Sigmoid colon (tissue), 7 donors: ENCODE results near the gene MRPS11. TPM values are rescaled to one million over a fixed set of nuclear protein-coding genes. Genes with fewer than 3 reads are reported as not detected.
"Not testable (repeated sequence)": the region's sequence is repeated elsewhere in the genome, so short reads cannot be mapped to it uniquely, and the experiment has no call there.

Source experiments
- DNase-seq: peaks from one replicate; pipeline ENCODE4 v3.0.0-alpha.2; 2019
- H3K27ac ChIP-seq, 4 donors: fragments of 200-600 bp; sonication (generic); one replicate each; pipeline ENCODE4 v1.5.1; 2016 to 2019; ENCODE audit warnings: mild to moderate bottlenecking in 1 of 4
- H3K27me3 ChIP-seq, 3 donors: fragments of 200-600 bp; sonication (generic); one replicate each; pipeline ENCODE4 v1.5.1; 2019; ENCODE audit warnings: mild to moderate bottlenecking in 1 of 3
- H3K36me3 ChIP-seq, 4 donors: fragments of 200-600 bp; sonication (generic); one replicate each; pipeline ENCODE4 v1.5.1; 2016 to 2019
- H3K4me1 ChIP-seq, 4 donors: fragments of 200-600 bp; sonication (generic); one replicate each; pipeline ENCODE4 v1.5.1; 2017 to 2019
- H3K4me3 ChIP-seq, 4 donors: fragments of 200-600 bp; sonication (generic); one replicate each; pipeline ENCODE4 v1.5.1; 2017 to 2019; ENCODE audit warnings: mild to moderate bottlenecking in 2 of 4, moderate library complexity in 1 of 4
- H3K9me3 ChIP-seq, 4 donors: fragments of 200-600 bp in 3 of 4; sonication (generic) in 3 of 4; one replicate each; pipeline versions ENCODE4 v1.5.1 to v1.6.1; 2013 to 2019
- CTCF ChIP-seq, 4 experiments: fragments of 450-650 bp in 3 of 4; fragments of 200-600 bp in 1 of 4; IDR thresholded peaks; one replicate each; pipeline ENCODE4 v1.5.1; 2016 to 2019; ENCODE audit warnings: antibody characterized with exemption in 4 of 4, mild to moderate bottlenecking in 3 of 4, moderate library complexity in 2 of 4
- EP300 ChIP-seq, 4 donors: sonication (generic); formaldehyde crosslinking; IDR thresholded peaks; one replicate each; pipeline ENCODE4 v1.6.1; 2017; ENCODE audit warnings: antibody characterized with exemption in 4 of 4
- POLR2A ChIP-seq, 2 donors: fragments of 450-650 bp; IDR thresholded peaks; one replicate each; pipeline ENCODE4 v1.6.1; 2016; ENCODE audit warnings: antibody characterized with exemption in 2 of 2, mild to moderate bottlenecking in 2 of 2, moderate library complexity in 2 of 2
- POLR2AphosphoS5 ChIP-seq, 4 donors: sonication (generic); formaldehyde crosslinking; IDR thresholded peaks; one replicate each; pipeline ENCODE4 v1.6.1; 2017; ENCODE audit warnings: antibody characterized with exemption in 4 of 4
- WGBS, 2 donors: extraction: QIAGEN DNeasy Blood & Tissue Kit; methylation state at CpG; one replicate each; pipeline ENCODE4 v1.1.7; 2013; 5-methylcytosine and 5-hydroxymethylcytosine counted together
- intact Hi-C: fragments of 100-400 bp; cut with DNase I; formaldehyde crosslinking; loops from one replicate; pipeline ENCODE4 v1.15.1; 2023
- polyA plus RNA-seq, 3 donors: library from polyadenylated mRNA; stranded (reverse); fragments of 200-250 nt; gene quantifications; one replicate each; pipeline ENCODE4 v1.2.3, GENCODE V29; 2013
- total RNA-seq, 4 donors: library from RNA; depleted of rRNA; stranded (reverse); fragments of >200 nt; gene quantifications; one replicate each; pipeline ENCODE4 v1.1.0, GENCODE V29; 2016
- donor health status: healthy with polysubstance abuse.
- donor health status: Bipolar disorder and iron deficiency.
- donor health status: healthy.

MRPS11 gene
- total and polyA plus RNA-seq, 7 donors, result 18.8 to 84.6 (median 46.0) TPM

- Histone ChIP-seq H3K4me1 (no peaks in the 10 kb centered on the region), H3K36me3 (peaks cover 7 to 70% (median 13%) of the 10 kb centered on the region in 4 donors), H3K27me3 (no peaks in the 10 kb centered on the region), H3K9me3 (no peaks in the 10 kb centered on the region), H3K4me3 (no peak overlapping the region), H3K27ac (no peak overlapping the region)
- intact Hi-C loops, result no loop called here
- TF ChIP-seq CTCF (IDR thresholded peaks at IDR 0.05) (no peak), EP300 (IDR thresholded peaks at IDR 0.05) (no peak), POLR2AphosphoS5 (IDR thresholded peaks at IDR 0.05) (no peak), POLR2A (IDR thresholded peaks at IDR 0.05) (no peak)
- no peak for DNase-seq
- 70 to 93% methylated on average over 2 of the region's 2 CpGs for WGBS, 2 donors
Measured at GRCh38 chr15:88511161-88511560, 43.7 kb downstream of the MRPS11 start.

- Histone ChIP-seq H3K4me1 (no peaks in the 10 kb centered on the region), H3K36me3 (peaks cover 7 to 71% (median 13%) of the 10 kb centered on the region in 4 donors), H3K4me3 (no peak overlapping the region), H3K27ac (no peak overlapping the region), H3K9me3 (no peaks in the 10 kb centered on the region), H3K27me3 (no peaks in the 10 kb centered on the region)
- no peak for TF ChIP-seq CTCF (IDR thresholded peaks at IDR 0.05)
- TF ChIP-seq POLR2A (IDR thresholded peaks at IDR 0.05), result no peak
- TF ChIP-seq EP300 (IDR thresholded peaks at IDR 0.05), result no peak
- no peak for TF ChIP-seq POLR2AphosphoS5 (IDR thresholded peaks at IDR 0.05)
- no peak for DNase-seq
- intact Hi-C loops, result no loop called here
- WGBS, 2 donors, result 76 to 84% methylated on average over 3 of the region's 3 CpGs
Measured at GRCh38 chr15:88512078-88512477, 44.6 kb downstream of the MRPS11 start.

GRCh38 chr15:88512601-88513000 is 45.1 kb downstream of the MRPS11 start:
- intact Hi-C loops, result no loop called here
- Histone ChIP-seq H3K9me3 (no peaks in the 10 kb centered on the region), H3K27ac (no peak overlapping the region), H3K4me3 (no peak overlapping the region), H3K27me3 (no peaks in the 10 kb centered on the region), H3K4me1 (no peaks in the 10 kb centered on the region), H3K36me3 (peaks cover 7 to 68% (median 13%) of the 10 kb centered on the region in 4 donors)
- 93 to 94% methylated on average over 5 of the region's 5 CpGs for WGBS, 2 donors
- TF ChIP-seq POLR2AphosphoS5 (IDR thresholded peaks at IDR 0.05) (no peak), CTCF (IDR thresholded peaks at IDR 0.05) (no peak), EP300 (IDR thresholded peaks at IDR 0.05) (no peak), POLR2A (IDR thresholded peaks at IDR 0.05) (no peak)
- DNase-seq, result no peak

- H3K9me3 ChIP-seq, result no peaks in the 10 kb centered on the region
- peaks cover 7 to 62% (median 13%) of the 10 kb centered on the region in 4 donors for H3K36me3 ChIP-seq
- DNase-seq, result no peak
- WGBS, 2 donors, result 45 to 76% methylated on average over 5 of the region's 5 CpGs
- H3K4me1 ChIP-seq, result no peaks in the 10 kb centered on the region
- intact Hi-C loops, result no loop called here
- no peak overlapping the region for H3K4me3 ChIP-seq
- H3K27me3 ChIP-seq, result no peaks in the 10 kb centered on the region
- no peak overlapping the region for H3K27ac ChIP-seq
- TF ChIP-seq POLR2AphosphoS5 (IDR thresholded peaks at IDR 0.05) (no peak), CTCF (IDR thresholded peaks at IDR 0.05) (no peak), EP300 (IDR thresholded peaks at IDR 0.05) (no peak), POLR2A (IDR thresholded peaks at IDR 0.05) (no peak)
Measured at GRCh38 chr15:88513195-88513594, 45.7 kb downstream of the MRPS11 start.

GRCh38 chr15:88518903-88519302 is 51.4 kb downstream of the MRPS11 start:
- intact Hi-C loops, result no loop called here
- H3K36me3 ChIP-seq, result peaks cover 0 to 20% (median 0%) of the 10 kb centered on the region in 4 donors
- 92% methylated on average over 3 of the region's 3 CpGs for WGBS, 2 donors
- no peaks in the 10 kb centered on the region for H3K4me1 ChIP-seq
- DNase-seq, result no peak
- no peak overlapping the region for H3K27ac ChIP-seq
- no peak for TF ChIP-seq POLR2A (IDR thresholded peaks at IDR 0.05)
- no peak for TF ChIP-seq POLR2AphosphoS5 (IDR thresholded peaks at IDR 0.05)
- TF ChIP-seq EP300 (IDR thresholded peaks at IDR 0.05), result no peak
- no peak for TF ChIP-seq CTCF (IDR thresholded peaks at IDR 0.05)
- no peaks in the 10 kb centered on the region for H3K27me3 ChIP-seq
- H3K9me3 ChIP-seq, result no peaks in the 10 kb centered on the region
- no peak overlapping the region for H3K4me3 ChIP-seq

GRCh38 chr15:88524094-88524493 is 56.6 kb downstream of the MRPS11 start:
- intact Hi-C loops, DNase-seq, H3K4me3 ChIP-seq, H3K27me3 ChIP-seq, H3K4me1 ChIP-seq, H3K27ac ChIP-seq, H3K9me3 ChIP-seq: not testable (repeated sequence)
- WGBS, 2 donors, result 95 to 96% methylated on average over 23 of the region's 23 CpGs
- peaks cover 0 to 27% (median 12%) of the 10 kb centered on the region in 4 donors for H3K36me3 ChIP-seq
